ENCODE data around the gene MSRB3. TPM values are rescaled to one million over a fixed set of nuclear protein-coding genes. Genes with fewer than 3 reads are reported as not detected.

Gene MSRB3
- total RNA-seq, 1 donor from 2014 or later, result not detected

GRCh38 chr12:65287426-65287825 lies 8.9 kb downstream of the MSRB3 start:
- intact Hi-C loops (cut with micrococcal nuclease), result no loop called here

GRCh38 chr12:65292241-65292640 lies 13.8 kb downstream of the MSRB3 start:
- intact Hi-C loops (cut with micrococcal nuclease), result no loop called here

GRCh38 chr12:65293735-65294134 lies 15.3 kb downstream of the MSRB3 start:
- intact Hi-C loops (cut with micrococcal nuclease), result no loop called here

- intact Hi-C loops (cut with micrococcal nuclease), result no loop called here
Observed at GRCh38 chr12:65294641-65295262, 16.3 kb downstream of the MSRB3 start.

GRCh38 chr12:65296508-65297265 lies 18.2 kb downstream of the MSRB3 start:
- intact Hi-C loops (cut with micrococcal nuclease), result no loop called here

GRCh38 chr12:65300097-65300496 lies 21.6 kb downstream of the MSRB3 start:
- intact Hi-C loops (cut with micrococcal nuclease), result no loop called here

- intact Hi-C loops (cut with micrococcal nuclease), result no loop called here
Observed at GRCh38 chr12:65300679-65301349, 22.3 kb downstream of the MSRB3 start.

GRCh38 chr12:65302891-65303290 lies 24.4 kb downstream of the MSRB3 start:
- intact Hi-C loops (cut with micrococcal nuclease), result no loop called here

- intact Hi-C loops (cut with micrococcal nuclease), result no loop called here
Observed at GRCh38 chr12:65305346-65305950, 27.0 kb downstream of the MSRB3 start.

GRCh38 chr12:65306366-65307168 lies 28.1 kb downstream of the MSRB3 start:
- intact Hi-C loops (cut with micrococcal nuclease), result no loop called here

GRCh38 chr12:65307169-65307501 lies 28.7 kb downstream of the MSRB3 start:
- intact Hi-C loops (cut with micrococcal nuclease), result no loop called here

- intact Hi-C loops (cut with micrococcal nuclease), result no loop called here
Observed at GRCh38 chr12:65308006-65308405, 29.5 kb downstream of the MSRB3 start.

GRCh38 chr12:65308601-65309071 lies 30.2 kb downstream of the MSRB3 start:
- intact Hi-C loops (cut with micrococcal nuclease), result no loop called here

- intact Hi-C loops (cut with micrococcal nuclease), result loop anchor here (10.0 kb wide), 1 partner anchor 674 kb away; no protein-coding TSS in a partner anchor
Observed at GRCh38 chr12:65311260-65311659, 32.8 kb downstream of the MSRB3 start.

GRCh38 chr12:65313719-65314317 lies 35.3 kb downstream of the MSRB3 start:
- intact Hi-C loops (cut with micrococcal nuclease), result loop anchor here (10.0 kb wide), 1 partner anchor 671 kb away; no protein-coding TSS in a partner anchor

- intact Hi-C loops (cut with micrococcal nuclease), result loop anchor here (10.0 kb wide), 1 partner anchor 670 kb away; no protein-coding TSS in a partner anchor
Observed at GRCh38 chr12:65315238-65315637, 36.8 kb downstream of the MSRB3 start.

GRCh38 chr12:65318186-65318685 lies 39.8 kb downstream of the MSRB3 start:
- intact Hi-C loops (cut with micrococcal nuclease), result loop anchor here (10.0 kb wide), 1 partner anchor 667 kb away; no protein-coding TSS in a partner anchor

- intact Hi-C loops (cut with micrococcal nuclease), result loop anchor here (10.0 kb wide), 1 partner anchor 665 kb away; no protein-coding TSS in a partner anchor
Observed at GRCh38 chr12:65319688-65320200, 41.3 kb downstream of the MSRB3 start.

GRCh38 chr12:65323070-65323469 lies 44.6 kb downstream of the MSRB3 start:
- intact Hi-C loops (cut with micrococcal nuclease), result no loop called here

GRCh38 chr12:65324056-65324455 lies 45.6 kb downstream of the MSRB3 start:
- intact Hi-C loops (cut with micrococcal nuclease), result no loop called here
